Parathyroid adenoma (tissue), 2 donors: Measurements from ENCODE around the gene BANK1.

ENCODE experiments used
- H2AFZ ChIP-seq: fragments of 300-600 bp; sonication (generic); one replicate; pipeline ENCODE4 v1.7.0; 2017; ENCODE audit warnings: antibody characterized with exemption, mild to moderate bottlenecking
- H3K27ac ChIP-seq: fragments of 300-600 bp; sonication (generic); one replicate; pipeline ENCODE4 v1.7.0; 2017
- H3K27me3 ChIP-seq: fragments of 300-600 bp; sonication (generic); one replicate; pipeline ENCODE4 v1.7.0; 2017; ENCODE audit warnings: low read length; ENCODE audit not compliant: control insufficient read depth, insufficient read depth
- H3K36me3 ChIP-seq: fragments of 300-600 bp; sonication (generic); one replicate; pipeline ENCODE4 v1.7.0; 2017; ENCODE audit warnings: low read length; ENCODE audit not compliant: control insufficient read depth, insufficient read depth
- H3K4me1 ChIP-seq: fragments of 300-600 bp; sonication (generic); one replicate; pipeline ENCODE4 v1.7.0; 2017; ENCODE audit warnings: control low read depth
- H3K4me2 ChIP-seq: fragments of 300-600 bp; sonication (generic); one replicate; pipeline ENCODE4 v1.7.0; 2017; ENCODE audit warnings: low read length
- H3K4me3 ChIP-seq: fragments of 300-600 bp; sonication (generic); one replicate; pipeline ENCODE4 v1.7.0; 2017; ENCODE audit warnings: low read depth, low read length
- H3K79me2 ChIP-seq: fragments of 300-600 bp; sonication (generic); one replicate; pipeline ENCODE4 v1.7.0; 2017; ENCODE audit warnings: control low read depth
- H3K9ac ChIP-seq: fragments of 300-600 bp; sonication (generic); one replicate; pipeline ENCODE4 v1.7.0; 2017; ENCODE audit warnings: mild to moderate bottlenecking
- H3K9me3 ChIP-seq: fragments of 300-600 bp; sonication (generic); one replicate; pipeline ENCODE4 v1.7.0; 2017; ENCODE audit warnings: low read length; ENCODE audit not compliant: control insufficient read depth
- TF ChIP-seq, protein P1 (sequence below): fragments of 300-600 bp; sonication (generic); IDR thresholded peaks from one replicate; pipeline ENCODE4 v1.7.0; 2017; ENCODE audit warnings: antibody characterized with exemption, mild to moderate bottlenecking
- donor health status: primary hyperparathyroidism.

BANK1 gene

DNA sequence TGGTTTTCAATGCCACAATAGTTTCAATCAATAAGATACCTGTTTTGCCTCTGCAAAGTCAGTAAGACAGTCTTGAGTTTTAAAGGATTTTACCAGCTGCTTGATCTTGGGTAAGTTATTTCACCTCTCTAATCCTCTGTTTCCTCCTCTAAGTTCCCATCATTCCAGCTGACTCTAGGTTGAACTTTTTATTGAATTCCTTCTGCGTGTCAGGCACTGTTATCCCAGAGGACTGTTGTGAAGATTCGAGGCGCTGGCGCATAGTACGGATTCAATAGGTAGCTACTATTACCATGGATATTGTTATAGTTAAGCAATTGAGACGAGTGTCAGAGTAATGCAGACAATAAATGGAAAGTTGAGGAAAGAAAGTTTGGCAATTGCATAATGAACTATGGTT, 179.4 kb downstream of the BANK1 start:
- no peaks in the 10 kb centered on the region for H3K36me3 ChIP-seq
- TF ChIP-seq, protein P1, sequence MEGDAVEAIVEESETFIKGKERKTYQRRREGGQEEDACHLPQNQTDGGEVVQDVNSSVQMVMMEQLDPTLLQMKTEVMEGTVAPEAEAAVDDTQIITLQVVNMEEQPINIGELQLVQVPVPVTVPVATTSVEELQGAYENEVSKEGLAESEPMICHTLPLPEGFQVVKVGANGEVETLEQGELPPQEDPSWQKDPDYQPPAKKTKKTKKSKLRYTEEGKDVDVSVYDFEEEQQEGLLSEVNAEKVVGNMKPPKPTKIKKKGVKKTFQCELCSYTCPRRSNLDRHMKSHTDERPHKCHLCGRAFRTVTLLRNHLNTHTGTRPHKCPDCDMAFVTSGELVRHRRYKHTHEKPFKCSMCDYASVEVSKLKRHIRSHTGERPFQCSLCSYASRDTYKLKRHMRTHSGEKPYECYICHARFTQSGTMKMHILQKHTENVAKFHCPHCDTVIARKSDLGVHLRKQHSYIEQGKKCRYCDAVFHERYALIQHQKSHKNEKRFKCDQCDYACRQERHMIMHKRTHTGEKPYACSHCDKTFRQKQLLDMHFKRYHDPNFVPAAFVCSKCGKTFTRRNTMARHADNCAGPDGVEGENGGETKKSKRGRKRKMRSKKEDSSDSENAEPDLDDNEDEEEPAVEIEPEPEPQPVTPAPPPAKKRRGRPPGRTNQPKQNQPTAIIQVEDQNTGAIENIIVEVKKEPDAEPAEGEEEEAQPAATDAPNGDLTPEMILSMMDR = no peak
- H3K4me3 ChIP-seq = no peak overlapping the region
- no peak overlapping the region for H3K27ac ChIP-seq
- H3K79me2 ChIP-seq = no peaks in the 10 kb centered on the region
- no peaks in the 10 kb centered on the region for H3K9me3 ChIP-seq
- H2AFZ ChIP-seq = no peak overlapping the region
- H3K4me1 ChIP-seq = no peaks in the 10 kb centered on the region
- no peaks in the 10 kb centered on the region for H3K27me3 ChIP-seq
- H3K9ac ChIP-seq = no peak overlapping the region
- H3K4me2 ChIP-seq = no peak overlapping the region

DNA sequence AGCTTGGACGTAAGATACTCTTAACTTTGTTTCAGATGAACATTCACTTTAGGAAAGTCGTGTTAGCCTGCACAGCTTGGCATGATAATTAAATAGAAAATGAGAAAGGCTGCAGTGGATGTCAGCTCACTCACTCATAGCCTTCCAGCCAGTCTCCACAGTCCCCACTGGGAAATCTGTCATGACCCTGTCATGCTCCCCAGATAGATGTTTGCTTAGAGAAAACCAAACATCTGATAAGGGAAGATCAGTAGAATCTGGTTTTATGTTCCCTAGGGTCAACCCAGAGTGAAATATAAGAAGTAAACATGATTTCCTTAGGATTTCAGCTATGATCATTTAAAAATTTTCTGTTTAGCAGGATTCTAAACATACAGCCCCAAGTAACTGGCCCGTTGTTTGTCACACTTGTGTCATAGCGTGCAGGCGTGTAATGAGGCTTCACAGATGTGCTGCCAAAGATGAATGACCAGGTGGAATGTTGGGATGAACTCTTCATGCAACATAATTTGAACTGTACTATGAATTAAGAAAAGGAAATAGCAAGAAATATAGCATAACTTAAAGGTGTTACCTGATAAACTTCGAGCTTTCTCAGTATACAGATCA, 180.1 kb downstream of the BANK1 start:
- Histone ChIP-seq H3K9me3 (no peaks in the 10 kb centered on the region), H3K79me2 (no peaks in the 10 kb centered on the region), H3K27ac (no peak overlapping the region), H3K36me3 (no peaks in the 10 kb centered on the region), H2AFZ (no peak overlapping the region), H3K4me3 (no peak overlapping the region), H3K9ac (no peak overlapping the region), H3K4me1 (no peaks in the 10 kb centered on the region), H3K27me3 (no peaks in the 10 kb centered on the region), H3K4me2 (no peak overlapping the region)
- TF ChIP-seq, protein P1 = no peak

- no peak overlapping the region for H3K9ac ChIP-seq
- no peak overlapping the region for H2AFZ ChIP-seq
- H3K4me2 ChIP-seq = no peak overlapping the region
- H3K79me2 ChIP-seq = no peaks in the 10 kb centered on the region
- H3K9me3 ChIP-seq = no peaks in the 10 kb centered on the region
- no peaks in the 10 kb centered on the region for H3K36me3 ChIP-seq
- TF ChIP-seq, protein P1 = no peak
- no peak overlapping the region for H3K27ac ChIP-seq
- H3K27me3 ChIP-seq = no peaks in the 10 kb centered on the region
- no peak overlapping the region for H3K4me3 ChIP-seq
- no peaks in the 10 kb centered on the region for H3K4me1 ChIP-seq
These were observed 182.3 kb downstream of the BANK1 start for GRCh38 chr4:101972791-101973190.

- H3K4me2 ChIP-seq = no peak overlapping the region
- no peaks in the 10 kb centered on the region for H3K27me3 ChIP-seq
- no peak overlapping the region for H2AFZ ChIP-seq
- no peak overlapping the region for H3K9ac ChIP-seq
- H3K9me3 ChIP-seq = no peaks in the 10 kb centered on the region
- no peaks in the 10 kb centered on the region for H3K79me2 ChIP-seq
- no peaks in the 10 kb centered on the region for H3K36me3 ChIP-seq
- H3K4me1 ChIP-seq = no peaks in the 10 kb centered on the region
- no peak overlapping the region for H3K4me3 ChIP-seq
- TF ChIP-seq, protein P1 = no peak
- H3K27ac ChIP-seq = no peak overlapping the region
These were observed 182.8 kb downstream of the BANK1 start for GRCh38 chr4:101973361-101973760.

DNA sequence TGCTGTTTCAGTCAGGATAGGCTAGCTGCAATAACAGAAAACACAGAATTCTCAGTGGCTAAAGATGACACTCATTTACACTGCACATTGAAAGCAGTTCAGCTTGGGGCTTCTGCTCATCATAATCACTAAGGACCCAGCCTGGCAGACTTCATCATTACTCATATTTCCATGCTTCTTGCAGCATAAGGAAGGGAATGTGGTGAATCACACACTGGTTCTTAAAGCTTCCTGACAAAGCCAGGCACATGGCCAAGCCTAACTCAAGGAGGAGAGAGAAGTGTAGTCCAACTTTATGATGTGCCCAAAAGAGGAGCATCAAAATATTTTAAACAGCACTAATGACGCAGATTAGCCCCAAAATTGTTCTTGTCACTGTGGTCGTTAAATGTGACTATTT, 186.5 kb downstream of the BANK1 start:
- Histone ChIP-seq H3K27me3 (no peaks in the 10 kb centered on the region), H3K4me3 (no peak overlapping the region), H3K36me3 (no peaks in the 10 kb centered on the region), H3K79me2 (no peaks in the 10 kb centered on the region), H3K27ac (no peak overlapping the region), H3K4me2 (no peak overlapping the region), H3K9me3 (no peaks in the 10 kb centered on the region), H2AFZ (no peak overlapping the region), H3K9ac (no peak overlapping the region), H3K4me1 (no peaks in the 10 kb centered on the region)
- TF ChIP-seq, protein P1 = no peak
